Ishikawa (cell line): ENCODE data around the gene PSTPIP1.

Experiments
- CEBPB ChIP-seq: IDR thresholded peaks from 2 replicates; pipeline ENCODE4 v1.6.1; 2012
- CREB1 ChIP-seq: IDR thresholded peaks from 2 replicates; pipeline ENCODE4 v1.6.1; 2012; ENCODE audit warnings: low read depth
- EGR1 ChIP-seq: IDR thresholded peaks from 2 replicates; pipeline ENCODE4 v1.6.1; 2012
- EP300 ChIP-seq: IDR thresholded peaks from 2 replicates; pipeline ENCODE4 v1.6.1; 2012; ENCODE audit warnings: borderline replicate concordance
- FOXM1 ChIP-seq: IDR thresholded peaks from 2 replicates; pipeline ENCODE4 v1.6.1; 2012; ENCODE audit warnings: low read depth, borderline replicate concordance
- NFIC ChIP-seq: IDR thresholded peaks from 2 replicates; pipeline ENCODE4 v1.6.1; 2012
- RAD21 ChIP-seq: IDR thresholded peaks from 2 replicates; pipeline ENCODE4 v1.6.1; 2012; ENCODE audit warnings: low read depth
- TAF1 ChIP-seq: IDR thresholded peaks from 2 replicates; pipeline ENCODE4 v1.6.1; 2012; ENCODE audit warnings: low read depth, mild to moderate bottlenecking
- TCF12 ChIP-seq: IDR thresholded peaks from 2 replicates; pipeline ENCODE4 v1.6.1; 2012; ENCODE audit warnings: low read depth
- TEAD4 ChIP-seq: IDR thresholded peaks from 2 replicates; pipeline ENCODE4 v1.6.1; 2012
- YY1 ChIP-seq: IDR thresholded peaks from 2 replicates; pipeline ENCODE4 v1.6.1; 2012; ENCODE audit warnings: low read depth
- ZBTB7A ChIP-seq: IDR thresholded peaks from 2 replicates; pipeline ENCODE4 v1.6.1; 2012; ENCODE audit warnings: low read depth
- TF ChIP-seq, protein P1 (sequence below): IDR thresholded peaks from 2 replicates; pipeline ENCODE4 v1.6.1; 2012
- TF ChIP-seq, protein P2 (sequence below): IDR thresholded peaks from 2 replicates; pipeline ENCODE4 v1.6.1; 2012; ENCODE audit warnings: low read depth, mild to moderate bottlenecking

GRCh38 chr15:77039217-77039533 is 44.2 kb downstream of the PSTPIP1 start:
- TF ChIP-seq CEBPB (no peak), EP300 (no peak), RAD21 (no peak), TCF12 (no peak), FOXM1 (no peak), YY1 (no peak), TAF1 (no peak), CREB1 (no peak), ZBTB7A (no peak), NFIC (no peak), EGR1 (no peak), TEAD4 (no peak)
- TF ChIP-seq, protein P1, sequence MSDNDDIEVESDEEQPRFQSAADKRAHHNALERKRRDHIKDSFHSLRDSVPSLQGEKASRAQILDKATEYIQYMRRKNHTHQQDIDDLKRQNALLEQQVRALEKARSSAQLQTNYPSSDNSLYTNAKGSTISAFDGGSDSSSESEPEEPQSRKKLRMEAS = no peak
- TF ChIP-seq, protein P2, sequence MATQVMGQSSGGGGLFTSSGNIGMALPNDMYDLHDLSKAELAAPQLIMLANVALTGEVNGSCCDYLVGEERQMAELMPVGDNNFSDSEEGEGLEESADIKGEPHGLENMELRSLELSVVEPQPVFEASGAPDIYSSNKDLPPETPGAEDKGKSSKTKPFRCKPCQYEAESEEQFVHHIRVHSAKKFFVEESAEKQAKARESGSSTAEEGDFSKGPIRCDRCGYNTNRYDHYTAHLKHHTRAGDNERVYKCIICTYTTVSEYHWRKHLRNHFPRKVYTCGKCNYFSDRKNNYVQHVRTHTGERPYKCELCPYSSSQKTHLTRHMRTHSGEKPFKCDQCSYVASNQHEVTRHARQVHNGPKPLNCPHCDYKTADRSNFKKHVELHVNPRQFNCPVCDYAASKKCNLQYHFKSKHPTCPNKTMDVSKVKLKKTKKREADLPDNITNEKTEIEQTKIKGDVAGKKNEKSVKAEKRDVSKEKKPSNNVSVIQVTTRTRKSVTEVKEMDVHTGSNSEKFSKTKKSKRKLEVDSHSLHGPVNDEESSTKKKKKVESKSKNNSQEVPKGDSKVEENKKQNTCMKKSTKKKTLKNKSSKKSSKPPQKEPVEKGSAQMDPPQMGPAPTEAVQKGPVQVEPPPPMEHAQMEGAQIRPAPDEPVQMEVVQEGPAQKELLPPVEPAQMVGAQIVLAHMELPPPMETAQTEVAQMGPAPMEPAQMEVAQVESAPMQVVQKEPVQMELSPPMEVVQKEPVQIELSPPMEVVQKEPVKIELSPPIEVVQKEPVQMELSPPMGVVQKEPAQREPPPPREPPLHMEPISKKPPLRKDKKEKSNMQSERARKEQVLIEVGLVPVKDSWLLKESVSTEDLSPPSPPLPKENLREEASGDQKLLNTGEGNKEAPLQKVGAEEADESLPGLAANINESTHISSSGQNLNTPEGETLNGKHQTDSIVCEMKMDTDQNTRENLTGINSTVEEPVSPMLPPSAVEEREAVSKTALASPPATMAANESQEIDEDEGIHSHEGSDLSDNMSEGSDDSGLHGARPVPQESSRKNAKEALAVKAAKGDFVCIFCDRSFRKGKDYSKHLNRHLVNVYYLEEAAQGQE = no peak
